WTC11 (cell line): ENCODE results near the gene GNB5. TPM values are rescaled to one million over a fixed set of nuclear protein-coding genes. Genes with fewer than 3 reads are reported as not detected.

Experiments used
- ATAC-seq: fragments of 200-7000 bp; cut with Tn5 transposase; 2 replicates; pipeline ENCODE4 v1.10.0; 2021; ENCODE audit warnings: mild to moderate bottlenecking, moderate library complexity
- CTCF ChIA-PET: fragments of 300-600 bp; sonication (Branson Sonifier 250); formaldehyde crosslinking; loops from one replicate; lab custom pipeline; 2021; ENCODE audit warnings: antibody characterized with exemption; lab: Charles Lee
- POLR2A ChIA-PET: fragments of 350-600 bp; sonication (Branson Sonifier 250); formaldehyde crosslinking; loops from one replicate; lab custom pipeline; 2021; ENCODE audit warnings: antibody characterized with exemption; lab: Charles Lee
- DNase-seq: peaks from one replicate; pipeline ENCODE4 v3.0.0; 2021; ENCODE audit warnings: low spot score
- H3K27ac Mint-ChIP-seq: 2 replicates; pipeline ENCODE4 v1.8.0; 2021; ENCODE audit warnings: mixed read lengths
- H3K27me3 Mint-ChIP-seq: 2 replicates; pipeline ENCODE4 v1.8.0; 2021; ENCODE audit warnings: low read depth, mild to moderate bottlenecking, moderate library complexity, mixed read lengths
- H3K36me3 Mint-ChIP-seq: 2 replicates; pipeline ENCODE4 v1.8.0; 2021; ENCODE audit warnings: mixed read lengths
- H3K4me1 Mint-ChIP-seq: 2 replicates; pipeline ENCODE4 v1.8.0; 2022; ENCODE audit warnings: mixed read lengths
- H3K4me3 Mint-ChIP-seq: 2 replicates; pipeline ENCODE4 v1.8.0; 2021; ENCODE audit warnings: mild to moderate bottlenecking, moderate library complexity, mixed read lengths
- H3K9me3 Mint-ChIP-seq: 2 replicates; pipeline ENCODE4 v1.8.0; 2021; ENCODE audit warnings: mixed read lengths
- CBFB ChIP-seq: sonication (generic); formaldehyde crosslinking; IDR thresholded peaks from 2 replicates; pipeline ENCODE4 v1.8.1; 2022; ENCODE audit warnings: mild to moderate bottlenecking, low read depth, missing genetic modification reagents
- CTCF ChIP-seq: fragments of 200-600 bp; IDR thresholded peaks from 2 replicates; pipeline ENCODE4 v1.8.0; 2022; ENCODE audit warnings: antibody characterized with exemption
- FOXP1 ChIP-seq: sonication (generic); formaldehyde crosslinking; IDR thresholded peaks from 2 replicates; pipeline ENCODE4 v1.8.0; 2022; ENCODE audit warnings: missing genetic modification reagents, mild to moderate bottlenecking, moderate library complexity, borderline replicate concordance
- GTF2I ChIP-seq: fragments of 250-450 bp; sonication (Bioruptor Pico); conservative IDR thresholded peaks from 2 replicates; pipeline ENCODE4 v1.4.0; 2021; ENCODE audit warnings: mild to moderate bottlenecking
- HMGXB4 ChIP-seq: sonication (generic); formaldehyde crosslinking; IDR thresholded peaks from 2 replicates; pipeline ENCODE4 v1.8.1; 2023; ENCODE audit warnings: mild to moderate bottlenecking, moderate library complexity, missing genetic modification reagents
- IRF1 ChIP-seq: sonication (generic); formaldehyde crosslinking; IDR thresholded peaks from 2 replicates; pipeline ENCODE4 v1.8.0; 2023; ENCODE audit warnings: missing genetic modification reagents
- JAZF1 ChIP-seq: fragments of 250-450 bp; sonication (Bioruptor Pico); IDR thresholded peaks from 2 replicates; pipeline ENCODE4 v1.9.0; 2021; ENCODE audit warnings: moderate library complexity, mild to moderate bottlenecking, inconsistent platforms
- KAT7 ChIP-seq: sonication (generic); formaldehyde crosslinking; IDR thresholded peaks from 2 replicates; pipeline ENCODE4 v1.8.1; 2023; ENCODE audit warnings: missing genetic modification reagents, mild to moderate bottlenecking, borderline replicate concordance
- MAX ChIP-seq: sonication (generic); formaldehyde crosslinking; IDR thresholded peaks from 2 replicates; pipeline ENCODE4 v1.8.0; 2022; ENCODE audit warnings: mild to moderate bottlenecking, missing genetic modification reagents
- MXD4 ChIP-seq: fragments of 250-450 bp; sonication (Bioruptor Pico); IDR thresholded peaks from 2 replicates; pipeline ENCODE4 v1.8.0; 2021; ENCODE audit warnings: mild to moderate bottlenecking, moderate library complexity, borderline replicate concordance
- MYBL2 ChIP-seq: sonication (generic); formaldehyde crosslinking; IDR thresholded peaks from 2 replicates; pipeline ENCODE4 v1.8.1; 2023; ENCODE audit warnings: mild to moderate bottlenecking, moderate library complexity, missing genetic modification reagents
- NFE2L1 ChIP-seq: sonication (generic); formaldehyde crosslinking; IDR thresholded peaks from 2 replicates; pipeline ENCODE4 v1.8.1; 2023; ENCODE audit warnings: missing genetic modification reagents
- NR2C2 ChIP-seq: sonication (generic); formaldehyde crosslinking; IDR thresholded peaks from 2 replicates; pipeline ENCODE4 v1.8.0; 2022; ENCODE audit warnings: mild to moderate bottlenecking, missing genetic modification reagents
- NR3C1 ChIP-seq: sonication (generic); formaldehyde crosslinking; conservative IDR thresholded peaks from 2 replicates; pipeline ENCODE4 v1.8.1; 2023; ENCODE audit warnings: low read depth, mild to moderate bottlenecking, missing genetic modification reagents
- RELA ChIP-seq: sonication (generic); formaldehyde crosslinking; IDR thresholded peaks from 2 replicates; pipeline ENCODE4 v1.8.1; 2022; ENCODE audit warnings: missing genetic modification reagents, mild to moderate bottlenecking, borderline replicate concordance
- SOX15 ChIP-seq: fragments of 250-450 bp; sonication (Bioruptor Pico); IDR thresholded peaks from 2 replicates; pipeline ENCODE4 v1.9.0; 2021; ENCODE audit warnings: mild to moderate bottlenecking
- TCF7 ChIP-seq: sonication (generic); formaldehyde crosslinking; IDR thresholded peaks from 2 replicates; pipeline ENCODE4 v1.8.0; 2022; ENCODE audit warnings: mild to moderate bottlenecking, low read depth, missing genetic modification reagents, moderate library complexity
- TEAD1 ChIP-seq: sonication (generic); formaldehyde crosslinking; IDR thresholded peaks from 2 replicates; pipeline ENCODE4 v1.8.0; 2022; ENCODE audit warnings: mild to moderate bottlenecking, missing genetic modification reagents
- TEAD4 ChIP-seq: sonication (generic); formaldehyde crosslinking; IDR thresholded peaks from 2 replicates; pipeline ENCODE4 v1.8.0; 2022; ENCODE audit warnings: mild to moderate bottlenecking, missing genetic modification reagents
- USF2 ChIP-seq: sonication (generic); formaldehyde crosslinking; IDR thresholded peaks from 2 replicates; pipeline ENCODE4 v1.8.1; 2023; ENCODE audit warnings: mild to moderate bottlenecking, missing genetic modification reagents, moderate library complexity
- ZBTB43 ChIP-seq: sonication (generic); formaldehyde crosslinking; IDR thresholded peaks from 2 replicates; pipeline ENCODE4 v1.8.1; 2023; ENCODE audit warnings: mild to moderate bottlenecking, missing genetic modification reagents
- ZNF232 ChIP-seq: sonication (generic); formaldehyde crosslinking; IDR thresholded peaks from 2 replicates; pipeline ENCODE4 v1.8.0; 2022; ENCODE audit warnings: mild to moderate bottlenecking, missing genetic modification reagents
- ZNF281 ChIP-seq: sonication (generic); formaldehyde crosslinking; IDR thresholded peaks from 2 replicates; pipeline ENCODE4 v1.8.0; 2023; ENCODE audit warnings: mild to moderate bottlenecking, missing genetic modification reagents
- ZNF396 ChIP-seq: fragments of 250-450 bp; sonication (Bioruptor Pico); IDR thresholded peaks from 2 replicates; pipeline ENCODE4 v1.8.0; 2021; ENCODE audit warnings: mild to moderate bottlenecking, moderate library complexity, borderline replicate concordance
- ZNF512 ChIP-seq: sonication (generic); formaldehyde crosslinking; IDR thresholded peaks from 2 replicates; pipeline ENCODE4 v1.8.1; 2022; ENCODE audit warnings: missing genetic modification reagents, borderline replicate concordance
- total RNA-seq: library from RNA; stranded (reverse); gene quantifications from 3 replicates; pipeline ENCODE4 v1.2.3, GENCODE V29; 2021

Gene GNB5
- total RNA-seq, 1 experiment from 2014 or later, result 37.0 TPM

GRCh38 chr15:52179278-52180195 is 11.7 kb downstream of the GNB5 start:
- DNase-seq (peak; percentile 89), ATAC-seq (peak; percentile 87)
- POLR2A ChIA-PET, result interaction anchor here (1.1 to 1.9 kb wide), 2 partner anchors 16 to 37 kb away, joined by 3 to 23 read pairs; no protein-coding TSS in a partner anchor
- Mint-ChIP-seq H3K9me3 (no peaks in the 10 kb centered on the region), H3K27ac (peak overlapping the region; percentile 96), H3K4me1 (peaks cover 31% of the 10 kb centered on the region), H3K36me3 (no peaks in the 10 kb centered on the region), H3K4me3 (peak overlapping the region; percentile 94), H3K27me3 (peaks cover 22% of the 10 kb centered on the region)
- CTCF ChIA-PET, result interaction anchor here (0.6 to 4.1 kb wide), 11 partner anchors 9 to 291 kb away, joined by 3 to 37 read pairs (median 4); partner anchors contain the start of gene GNB5
- TF ChIP-seq ZBTB43 (CRISPR knock-in tag) (0 out of 2 replicates have a peak, but pooled peaks have one; percentile 41), RELA (0 out of 2 replicates have a peak, but pooled peaks have one; percentile 49), TEAD1 (peak; percentile 31; the same call in 1 of the 2 replicates), ZNF512 (CRISPR knock-in tag) (no peak), HMGXB4 (no peak), CBFB (CRISPR knock-in tag) (peak; percentile 29; the same call in 1 of the 2 replicates), KAT7 (no peak; the same call in 1 of the 2 replicates), MYBL2 (CRISPR knock-in tag) (peak; percentile 47; the same call in 1 of the 2 replicates), USF2 (no peak), ZNF232 (peak; percentile 87; the same call in 1 of the 2 replicates), ZNF396 (CRISPR knock-in tag) (no peak), CTCF (no peak), JAZF1 (CRISPR knock-in tag) (no peak), MAX (CRISPR knock-in tag) (peak; percentile 42; the same call in 1 of the 2 replicates), TCF7 (CRISPR knock-in tag) (0 out of 2 replicates have a peak, but pooled peaks have one; percentile 37), ZNF281 (CRISPR knock-in tag) (0 out of 2 replicates have a peak, but pooled peaks have one; percentile 40), NR2C2 (CRISPR knock-in tag) (no peak), GTF2I (CRISPR knock-in tag) (no peak), SOX15 (no peak), MXD4 (CRISPR knock-in tag) (no peak), NFE2L1 (no peak), NR3C1 (CRISPR knock-in tag) (0 out of 2 replicates have a peak, but pooled peaks have one; percentile 34), FOXP1 (CRISPR knock-in tag) (no peak), TEAD4 (no peak), IRF1 (no peak)
